NCI-H2227 (cell line): ENCODE data around the gene CAMK1.
"Not testable (repeated sequence)": the region's sequence is repeated elsewhere in the genome, so short reads cannot be mapped to it uniquely, and the experiment has no call there.

Source experiments
- DNase-seq: peaks from one replicate; lab custom pipeline; 2025; ENCODE audit not compliant: unreplicated experiment; lab: John Stamatoyannopoulos, UW

Gene CAMK1

DNA sequence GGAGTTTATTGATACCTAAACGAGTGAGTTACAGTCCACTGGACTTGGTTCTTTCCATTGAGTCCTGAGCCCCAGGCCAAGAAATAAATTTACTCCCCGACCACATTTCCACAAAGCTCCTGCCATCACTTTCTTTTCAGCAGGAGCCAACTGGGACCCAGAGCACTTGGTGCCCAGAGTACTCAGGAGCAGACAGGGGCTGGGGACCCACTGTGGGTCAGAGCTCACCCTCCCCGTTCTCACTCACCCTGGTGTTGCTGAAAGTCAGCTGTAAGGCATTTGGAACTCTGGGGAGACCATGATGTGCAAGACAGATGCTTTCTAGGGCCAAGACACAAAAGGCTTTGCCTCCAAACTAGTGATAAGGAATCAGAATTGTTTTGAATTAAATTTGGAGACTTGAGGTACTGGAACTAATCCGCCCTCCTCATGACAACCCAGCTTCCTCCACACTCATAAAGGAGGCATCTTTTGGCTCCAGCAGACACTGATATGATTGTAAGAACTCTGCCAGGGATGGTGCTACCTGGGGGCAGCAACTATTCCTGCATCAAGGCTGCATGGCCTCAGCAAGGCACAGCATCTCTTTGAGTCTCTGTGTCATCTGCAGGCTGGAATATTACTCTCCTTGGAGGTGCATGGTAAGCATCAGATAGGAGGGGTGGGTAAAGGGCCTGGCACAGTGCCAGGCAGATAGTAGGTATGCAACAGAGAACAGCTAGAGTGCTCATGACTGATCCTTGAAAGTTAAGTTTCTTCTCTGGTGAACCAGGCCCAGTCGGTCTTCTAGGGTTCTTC, 7.3 kb upstream of the CAMK1 start:
- DNase-seq, result no peak

DNA sequence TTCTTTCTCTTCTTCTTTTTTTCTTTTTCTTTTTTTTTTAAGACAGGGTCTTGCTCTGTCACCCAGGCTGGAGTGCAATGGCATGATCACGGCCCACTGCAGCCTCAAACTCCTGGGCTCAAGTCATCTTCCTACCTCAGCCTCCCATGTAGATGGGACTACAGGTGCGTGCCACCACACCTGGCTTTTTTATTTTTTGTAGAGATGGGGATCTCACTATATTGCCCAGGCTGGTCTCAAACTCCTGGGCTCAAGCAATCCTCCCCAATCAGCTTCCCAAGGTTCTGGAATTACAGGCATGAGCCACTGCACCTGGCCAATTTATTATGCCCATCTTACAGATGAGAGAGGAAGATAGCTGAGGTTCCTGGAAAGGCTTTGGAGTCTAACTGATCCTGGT, 1.3 kb upstream of the CAMK1 start:
- DNase-seq, result not testable (repeated sequence)

DNA sequence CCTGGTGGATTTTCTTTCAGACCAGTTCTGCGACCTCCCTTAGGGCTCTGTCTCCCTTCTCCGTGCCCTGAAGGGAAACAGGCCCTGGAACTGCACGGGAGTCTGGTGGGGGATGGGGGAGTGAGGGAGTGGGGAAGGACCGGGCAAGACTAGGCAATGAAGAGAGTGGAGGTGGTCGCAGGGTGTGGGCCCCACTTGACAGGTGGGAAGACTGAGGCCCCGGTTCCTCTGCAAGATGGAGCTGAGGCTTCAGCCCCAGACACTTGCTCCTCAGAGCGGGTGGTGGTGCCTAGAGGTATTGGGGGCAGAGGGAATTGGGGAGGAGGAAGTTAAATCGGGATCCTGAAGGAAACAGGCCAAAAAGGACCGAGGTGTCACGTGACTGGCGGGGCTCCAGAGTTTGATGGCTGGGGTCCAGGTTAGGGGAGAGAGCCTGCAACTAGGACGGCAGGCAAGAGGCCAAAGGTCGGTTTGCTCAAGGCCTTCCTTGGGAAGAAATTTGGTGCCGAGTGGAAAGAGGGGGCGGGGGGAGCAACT, 597 bp upstream of the CAMK1 start:
- DNase-seq, result no peak

DNA sequence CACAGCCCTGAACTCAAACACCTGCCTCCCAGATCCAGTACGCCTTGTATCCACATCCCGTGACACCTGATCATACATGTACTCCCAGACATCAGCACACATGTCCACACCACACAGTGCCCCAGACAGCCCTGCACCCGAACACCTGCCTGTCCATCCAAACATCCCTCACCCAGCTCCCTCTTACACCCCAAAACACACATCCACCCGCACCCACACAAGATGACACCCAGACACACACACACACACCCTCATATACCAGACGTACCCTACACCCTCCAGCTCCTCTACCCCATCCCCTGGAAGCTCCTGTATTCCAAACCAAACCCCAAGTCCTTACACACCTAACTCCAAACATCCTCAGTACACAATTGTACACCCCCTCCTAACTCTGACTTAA, 735 bp downstream of the CAMK1 start:
- no peak for DNase-seq

DNA sequence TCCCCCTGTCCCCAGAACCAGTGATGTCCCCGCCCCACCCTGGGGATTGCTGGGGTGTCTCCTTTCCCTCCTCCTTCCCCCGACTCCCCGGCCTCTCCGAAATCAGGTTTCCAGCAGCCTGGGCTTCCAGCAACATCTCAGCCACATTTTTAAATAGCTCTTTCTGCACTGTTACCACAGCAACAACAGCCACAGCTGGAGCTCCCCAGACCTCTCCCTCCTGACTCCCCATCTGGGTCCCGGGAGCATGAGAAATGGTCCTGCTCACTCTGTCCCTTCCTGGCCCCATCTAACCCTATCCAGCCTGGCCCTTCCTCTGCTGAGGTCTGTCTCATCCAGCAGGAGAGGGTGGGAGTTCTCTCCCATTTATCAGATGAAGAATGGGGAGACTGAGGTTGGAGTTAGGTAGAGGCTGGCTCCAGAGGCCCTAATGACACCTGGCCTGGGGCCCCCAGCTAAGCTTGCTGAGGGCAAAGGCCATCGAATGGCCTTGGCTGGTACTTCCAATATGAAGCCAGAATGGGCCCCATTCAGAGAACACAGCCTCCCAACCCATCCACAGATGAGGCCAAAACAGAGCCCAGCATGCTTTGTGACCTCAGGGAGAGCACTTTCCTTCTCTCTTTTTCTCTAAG, 1.5 kb downstream of the CAMK1 start:
- no peak for DNase-seq

DNA sequence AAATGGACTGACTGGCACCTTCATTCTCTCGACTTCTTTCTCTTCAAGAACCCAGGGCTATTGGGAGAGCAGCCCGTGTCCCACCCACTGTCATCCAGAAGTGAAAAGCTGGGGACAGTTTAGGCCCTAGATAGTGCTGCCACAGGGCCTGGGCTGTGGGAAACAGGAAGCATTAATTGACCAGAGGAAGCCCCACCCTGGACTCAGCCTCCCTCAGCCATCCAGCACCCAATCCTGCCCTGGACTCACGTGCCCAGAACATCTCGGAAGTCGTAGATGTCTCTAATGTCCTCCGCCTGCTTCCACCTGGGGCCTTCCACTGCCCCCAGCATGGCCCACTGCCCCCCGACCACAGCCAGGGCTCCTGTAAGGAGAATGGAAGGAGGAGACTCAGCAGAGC, 2.3 kb downstream of the CAMK1 start:
- DNase-seq, result no peak

DNA sequence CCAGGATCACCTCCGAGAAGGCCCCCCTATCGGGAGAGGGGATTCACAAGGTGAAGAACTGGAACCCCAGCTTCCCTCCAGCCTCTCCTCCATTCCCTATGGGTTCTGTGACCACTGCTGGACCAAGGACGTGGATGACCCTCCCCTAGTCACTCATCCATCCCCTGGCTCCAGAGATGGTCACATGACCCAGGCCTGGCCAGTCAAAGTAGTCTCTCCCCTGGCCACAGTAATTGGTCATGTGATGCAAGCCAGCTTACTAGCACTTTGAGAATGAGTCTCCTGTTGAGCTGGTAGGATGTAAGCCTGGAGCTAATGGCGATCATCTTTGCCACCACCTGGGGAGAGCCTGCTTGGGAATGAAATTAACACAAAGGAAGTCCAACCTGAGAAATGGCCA, 3.9 kb downstream of the CAMK1 start:
- DNase-seq, result no peak

DNA sequence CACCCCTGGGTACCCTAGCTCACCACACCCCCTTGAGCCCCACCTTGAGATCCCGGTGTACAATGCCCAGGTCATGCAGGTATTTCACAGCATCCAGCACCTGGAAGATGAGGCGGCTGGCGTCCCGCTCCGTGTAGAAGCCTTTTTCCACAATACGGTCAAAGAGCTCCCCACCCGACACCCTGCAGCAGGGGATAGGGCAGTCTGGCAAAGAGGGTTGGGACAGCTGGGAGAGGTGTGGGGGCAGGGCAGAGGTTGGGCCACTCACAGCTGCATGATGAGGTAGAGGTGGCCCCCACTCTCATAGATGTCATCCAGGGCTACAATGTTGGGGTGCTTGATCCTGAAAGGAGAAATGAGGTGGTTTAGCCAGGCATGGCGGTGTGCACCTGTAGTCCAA, 6.9 kb downstream of the CAMK1 start:
- DNase-seq, result no peak

DNA sequence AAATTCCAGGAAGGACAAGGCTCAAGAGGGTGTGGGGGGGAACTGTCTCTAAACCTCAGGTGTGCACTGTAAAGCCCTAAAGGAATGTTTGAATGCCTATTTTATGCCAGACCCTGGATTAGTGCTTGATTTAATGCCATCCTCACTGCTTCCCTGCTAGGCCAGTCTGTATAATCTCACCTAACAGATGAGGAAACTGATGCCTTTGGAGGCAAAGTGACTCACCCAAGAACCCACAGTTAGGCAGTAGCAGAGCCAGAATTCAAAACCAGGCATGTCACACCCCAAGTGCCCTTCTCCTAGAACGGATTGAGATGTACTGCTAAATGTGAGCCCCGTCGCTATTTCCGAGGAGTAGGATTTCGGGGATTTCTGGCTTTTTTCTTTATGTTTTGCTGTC, 7.8 kb downstream of the CAMK1 start:
- DNase-seq, result no peak

DNA sequence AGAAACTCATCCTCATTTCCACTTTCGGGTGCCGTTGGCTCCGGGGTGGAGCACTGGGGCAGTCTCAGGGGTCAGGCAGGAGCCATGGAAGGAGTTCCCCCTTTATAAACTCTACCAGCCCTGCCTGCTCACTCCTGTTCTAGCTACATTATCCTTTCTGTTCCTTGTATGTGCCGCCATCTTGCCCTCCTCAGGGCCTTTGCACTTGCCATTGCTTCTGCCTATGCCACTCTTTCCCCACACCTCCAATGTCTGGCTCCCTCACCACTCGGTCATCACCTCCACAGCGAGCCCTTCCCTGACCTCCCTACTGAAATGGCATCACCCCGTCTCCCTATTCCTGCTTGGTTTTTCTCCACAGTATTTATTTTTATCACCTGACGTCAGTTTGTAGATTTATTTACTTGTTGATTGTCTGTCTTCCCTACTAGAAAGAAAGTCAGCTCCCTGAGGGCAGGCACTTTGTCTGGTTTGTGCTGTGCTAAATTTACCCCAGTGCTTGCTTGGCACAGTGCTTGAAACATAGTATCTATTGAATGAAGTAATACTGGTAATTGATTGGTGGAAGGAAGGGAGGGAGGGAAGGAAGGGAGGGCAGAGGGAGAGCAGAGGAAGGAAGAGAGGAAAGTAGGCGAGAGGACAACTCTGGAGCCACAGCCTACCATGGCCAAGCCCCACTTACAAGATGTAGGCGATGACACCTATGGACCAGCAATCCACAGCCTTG, 8.8 kb downstream of the CAMK1 start:
- DNase-seq, result no peak

DNA sequence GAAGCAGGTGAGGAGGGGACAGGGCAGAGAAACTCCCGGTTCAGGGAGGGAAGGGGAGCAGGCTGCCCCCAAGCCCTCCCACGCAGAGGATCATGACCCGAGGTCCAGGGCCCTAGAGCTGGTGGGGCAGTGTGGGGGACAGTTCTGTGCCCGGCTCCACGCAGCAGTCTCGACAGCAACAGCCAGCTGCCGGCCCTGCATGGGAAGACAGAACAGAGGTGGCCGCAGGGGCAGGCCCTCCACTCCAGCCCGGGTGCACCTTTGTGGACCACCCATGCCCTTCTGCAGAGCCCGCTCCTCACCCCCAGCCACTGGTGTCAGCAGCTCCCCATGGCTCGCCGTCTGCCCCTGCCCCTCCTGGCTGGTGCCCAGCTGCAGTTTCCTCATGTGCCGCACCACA, 12.3 kb downstream of the CAMK1 start:
- no peak for DNase-seq

DNA sequence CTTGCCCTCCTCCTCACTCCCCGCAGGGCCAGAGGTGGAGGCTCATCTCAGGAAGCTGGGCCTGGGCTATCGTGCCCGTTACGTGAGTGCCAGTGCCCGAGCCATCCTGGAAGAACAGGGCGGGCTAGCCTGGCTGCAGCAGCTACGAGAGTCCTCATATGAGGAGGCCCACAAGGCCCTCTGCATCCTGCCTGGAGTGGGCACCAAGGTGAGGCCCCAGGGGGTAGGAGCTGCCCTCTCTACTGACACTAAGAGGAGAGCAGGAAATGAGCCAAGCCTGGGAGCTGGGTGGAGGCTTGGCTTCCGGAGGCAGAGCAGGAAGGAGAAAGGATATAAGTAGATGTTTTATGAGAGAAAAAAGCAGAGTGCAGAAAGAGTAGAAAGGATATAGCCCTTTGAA, 15.1 kb downstream of the CAMK1 start:
- DNase-seq, result no peak

DNA sequence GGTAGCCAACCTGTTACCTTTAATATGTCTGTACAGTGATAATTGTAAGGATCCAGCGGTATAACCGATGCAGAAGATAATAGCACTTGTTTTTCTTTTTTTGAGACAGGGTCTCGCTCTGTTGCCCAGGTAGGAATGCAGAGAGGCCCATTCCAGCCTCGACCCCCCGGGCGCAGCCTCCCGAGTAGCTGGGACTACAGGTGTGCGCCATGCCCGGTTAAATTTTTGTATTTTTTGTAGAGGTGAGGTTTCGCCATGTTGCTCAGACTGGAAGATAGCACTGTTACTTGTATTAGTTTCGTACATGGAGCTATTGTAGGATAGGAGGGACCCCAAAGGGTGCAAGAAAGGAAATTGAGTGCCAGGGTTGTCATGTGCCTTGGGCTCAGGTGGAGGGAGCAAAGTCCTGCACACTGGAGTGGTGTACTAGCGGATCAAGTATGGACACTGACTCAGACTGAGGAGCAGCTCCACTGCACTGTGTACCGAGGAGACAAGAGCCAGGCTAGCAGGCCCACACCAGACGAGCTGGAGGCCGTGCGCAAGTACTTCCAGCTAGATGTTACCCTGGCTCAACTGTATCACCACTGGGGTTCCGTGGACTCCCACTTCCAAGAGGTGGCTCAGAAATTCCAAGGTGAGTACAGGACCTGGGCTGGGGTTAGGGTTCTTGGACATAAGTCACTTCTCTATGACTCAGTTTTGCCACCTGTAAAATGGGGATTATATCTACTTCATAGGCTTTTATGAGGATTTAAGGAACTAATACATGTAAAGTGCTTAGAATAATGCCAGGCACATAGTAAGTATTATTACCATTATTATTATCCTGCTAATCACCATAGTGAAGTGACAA, 19.0 kb downstream of the CAMK1 start:
- peak; percentile 10 for DNase-seq

DNA sequence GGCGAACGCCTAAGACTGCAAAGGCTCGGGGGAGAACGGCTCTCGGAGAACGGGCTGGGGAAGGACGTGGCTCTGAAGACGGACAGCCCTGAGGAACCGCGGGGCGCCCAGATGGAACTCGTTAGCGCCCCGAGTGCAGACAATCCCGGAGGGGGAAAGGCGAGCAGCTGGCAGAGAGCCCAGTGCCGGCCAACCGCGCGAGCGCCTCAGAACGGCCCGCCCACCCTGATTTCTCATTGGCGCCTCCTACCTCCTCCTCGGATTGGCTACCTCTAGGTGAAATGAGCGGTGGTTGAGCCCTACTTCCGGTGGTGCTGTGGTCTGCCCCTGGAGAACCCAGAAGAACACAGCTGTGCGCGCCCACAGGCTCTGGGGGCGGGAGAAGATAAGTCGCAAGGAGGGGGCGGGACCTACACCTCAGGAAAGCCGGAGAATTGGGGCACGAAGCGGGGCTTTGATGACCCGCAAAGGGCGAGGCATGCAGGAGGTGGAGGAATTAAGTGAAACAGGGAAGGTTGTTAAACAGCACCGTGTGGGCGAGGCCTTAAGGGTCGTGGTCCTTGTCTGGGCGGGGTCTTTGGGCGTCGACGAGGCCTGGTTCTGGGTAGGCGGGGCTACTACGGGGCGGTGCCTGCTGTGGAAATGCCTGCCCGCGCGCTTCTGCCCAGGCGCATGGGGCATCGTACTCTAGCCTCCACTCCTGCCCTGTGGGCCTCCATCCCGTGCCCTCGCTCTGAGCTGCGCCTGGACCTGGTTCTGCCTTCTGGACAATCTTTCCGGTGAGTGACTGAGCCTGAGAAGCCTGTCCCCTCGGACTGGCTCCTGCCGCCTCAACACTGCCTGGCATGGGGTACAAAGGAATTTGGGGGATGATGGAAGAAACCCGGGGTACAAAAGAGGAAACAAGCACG, 19.8 kb downstream of the CAMK1 start, which contains the start of gene OGG1:
OGG1 (plus strand) TSS at position 308 of the 911 bp plus-strand sequence; CDS start at position 643, 335 bp downstream.
- DNase-seq, result peak; percentile 96

DNA sequence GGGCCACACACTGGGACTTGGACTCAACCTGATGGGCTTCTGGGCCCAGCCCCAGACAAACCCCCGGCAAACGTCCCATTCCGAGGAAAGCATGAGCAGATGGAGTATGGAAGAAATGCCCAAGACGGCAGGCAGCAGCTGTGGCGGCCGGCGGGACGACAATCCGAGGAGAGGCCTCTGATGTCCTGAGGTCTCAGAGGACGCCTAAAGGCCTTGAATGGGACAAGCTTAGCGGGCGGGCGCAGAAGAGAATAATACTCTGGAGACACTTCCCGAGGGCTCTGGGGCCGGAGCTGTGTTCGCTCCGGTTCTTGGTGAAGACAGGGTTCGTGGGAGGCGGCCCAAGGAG, 20.5 kb downstream of the CAMK1 start:
- no peak for DNase-seq

DNA sequence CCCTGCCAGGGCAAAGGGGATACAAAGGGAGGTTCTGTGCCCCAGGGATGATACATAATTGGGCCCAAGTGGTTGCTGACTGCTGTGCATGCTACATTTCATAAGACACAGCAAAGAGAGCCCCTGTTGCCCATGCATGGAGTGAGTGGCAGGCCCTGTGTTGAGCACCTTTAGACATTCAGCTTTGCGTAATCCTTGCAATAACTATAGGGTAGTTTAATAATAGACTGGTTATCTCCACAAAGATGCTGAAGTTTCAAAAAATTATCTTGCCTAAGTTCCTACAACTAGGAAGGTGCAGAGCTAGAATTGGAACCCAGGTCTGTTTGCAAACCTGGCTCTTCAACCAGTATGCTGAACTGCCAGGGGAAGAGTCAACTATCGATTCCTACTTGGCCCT, 21.7 kb downstream of the CAMK1 start:
- DNase-seq, result no peak

DNA sequence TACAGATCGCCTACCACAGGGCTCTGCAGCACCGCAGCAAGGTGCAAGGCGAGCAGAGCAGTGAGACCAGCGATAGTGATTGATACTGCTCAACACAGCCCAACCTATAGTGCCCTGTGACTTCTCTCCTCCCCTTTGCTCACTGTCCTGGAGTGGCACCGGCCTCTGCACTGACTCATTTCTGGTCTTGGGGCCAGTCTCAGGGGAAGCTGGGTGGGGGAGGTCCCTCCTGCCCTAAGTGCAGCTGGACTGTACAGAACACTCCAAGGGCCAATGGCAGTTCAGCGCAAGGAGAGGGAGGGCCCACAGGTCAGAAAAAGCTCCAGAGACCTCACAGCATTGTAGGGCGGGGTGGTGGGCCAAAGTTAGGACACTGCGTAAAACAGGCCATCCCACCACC, 22.5 kb downstream of the CAMK1 start:
- no peak for DNase-seq

DNA sequence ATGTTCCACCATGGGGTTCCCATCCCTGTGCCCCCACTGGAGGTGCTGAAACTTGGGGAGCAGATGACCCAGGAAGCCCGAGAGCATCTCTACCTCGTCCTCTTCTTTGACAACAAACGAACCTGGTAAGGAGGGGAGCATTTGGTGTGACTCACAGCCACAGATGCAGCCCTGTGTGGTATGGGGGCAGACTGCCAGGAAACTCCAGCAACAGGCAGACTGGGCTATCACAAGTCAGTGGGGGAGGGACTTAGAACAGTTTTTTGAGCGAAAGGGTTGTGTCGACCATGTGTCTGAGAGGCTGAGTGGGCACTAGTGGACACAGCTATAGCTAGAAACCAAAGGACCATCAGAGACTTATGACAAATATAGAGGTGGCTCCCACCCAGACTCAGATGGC, 23.4 kb downstream of the CAMK1 start:
- DNase-seq, result no peak

DNA sequence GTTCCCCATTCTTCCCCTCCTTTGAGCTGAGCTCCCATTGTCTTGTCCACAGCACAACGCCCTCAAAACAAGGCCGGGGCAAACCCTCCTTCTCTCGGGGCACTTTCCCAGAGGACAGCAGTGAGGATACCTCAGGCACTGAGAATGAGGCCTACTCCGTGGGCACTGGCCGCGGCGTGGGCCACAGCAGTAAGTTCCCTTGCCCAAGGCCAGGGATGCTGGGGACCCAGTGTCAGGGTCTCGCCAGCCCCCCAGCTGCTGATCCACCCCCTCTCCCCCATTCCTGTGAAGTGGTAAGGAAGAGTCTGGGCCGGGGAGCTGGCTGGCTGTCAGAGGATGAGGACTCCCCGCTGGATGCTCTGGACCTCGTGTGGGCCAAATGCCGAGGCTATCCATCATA, 24.2 kb downstream of the CAMK1 start:
- DNase-seq, result no peak

DNA sequence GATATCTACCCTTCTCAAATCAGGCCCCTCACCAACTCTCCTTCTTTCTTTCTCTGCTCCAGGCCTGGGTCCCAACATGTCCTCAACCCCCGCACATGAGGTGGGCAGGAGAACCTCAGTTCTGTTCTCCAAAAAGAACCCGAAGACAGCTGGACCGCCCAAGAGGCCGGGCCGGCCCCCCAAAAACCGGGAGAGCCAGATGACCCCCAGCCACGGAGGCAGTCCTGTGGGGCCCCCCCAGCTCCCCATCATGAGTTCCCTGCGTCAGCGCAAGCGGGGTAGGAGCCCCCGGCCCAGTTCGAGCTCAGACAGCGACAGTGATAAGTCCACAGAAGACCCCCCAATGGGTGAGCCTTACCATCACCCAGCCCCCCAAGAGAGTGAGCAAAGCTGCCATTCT, 25.6 kb downstream of the CAMK1 start:
- DNase-seq, result no peak
